IPS-18c (cell line): ENCODE data around the gene ZNF541.

Experiments
- H3K4me3 ChIP-seq: 2 replicates; pipeline ENCODE4 v1.7.0; 2013; ENCODE audit warnings: low read depth, mild to moderate bottlenecking, low read length, moderate library complexity; ENCODE audit not compliant: insufficient read depth
- H3K9me3 ChIP-seq: one replicate; pipeline ENCODE4 v1.6.1; 2013; ENCODE audit warnings: mild to moderate bottlenecking, low read length, moderate library complexity; ENCODE audit not compliant: control insufficient read depth, insufficient read depth

ZNF541 gene

DNA sequence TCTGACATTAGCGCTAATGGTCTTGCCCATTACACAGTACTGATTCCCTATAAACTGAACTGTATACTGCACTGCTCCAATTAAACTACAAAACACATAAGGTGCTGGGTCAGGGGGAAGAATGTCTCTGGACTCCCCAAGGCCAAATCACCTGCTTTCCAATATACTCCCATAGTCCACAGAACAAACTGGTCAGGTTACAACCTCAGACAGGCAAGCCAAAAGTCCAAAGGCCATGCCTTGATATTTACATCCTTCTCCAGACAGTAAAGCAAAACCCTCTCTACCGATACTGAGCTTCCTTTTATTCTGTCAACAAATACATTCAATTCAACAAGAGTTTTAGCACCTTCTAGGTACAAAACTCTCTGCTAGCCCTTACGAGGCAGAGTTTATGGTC lies 8.9 kb downstream of the ZNF541 start:
- H3K9me3 ChIP-seq: no peaks in the 10 kb centered on the region
- H3K4me3 ChIP-seq: no peak overlapping the region

- no peaks in the 10 kb centered on the region for H3K9me3 ChIP-seq
Measured at GRCh38 chr19:47561440-47562057, 11.4 kb downstream of the ZNF541 start.

GRCh38 chr19:47560999-47561398 lies 11.9 kb downstream of the ZNF541 start:
- Histone ChIP-seq H3K4me3 (no peak overlapping the region), H3K9me3 (no peaks in the 10 kb centered on the region)

More at GRCh38 chr19:47561440-47562057, 11.4 kb downstream of the ZNF541 start:
- H3K4me3 ChIP-seq: no peak overlapping the region

- Histone ChIP-seq H3K4me3 (no peak overlapping the region), H3K9me3 (no peaks in the 10 kb centered on the region)
Measured at GRCh38 chr19:47550129-47550528, 22.8 kb downstream of the ZNF541 start.

DNA sequence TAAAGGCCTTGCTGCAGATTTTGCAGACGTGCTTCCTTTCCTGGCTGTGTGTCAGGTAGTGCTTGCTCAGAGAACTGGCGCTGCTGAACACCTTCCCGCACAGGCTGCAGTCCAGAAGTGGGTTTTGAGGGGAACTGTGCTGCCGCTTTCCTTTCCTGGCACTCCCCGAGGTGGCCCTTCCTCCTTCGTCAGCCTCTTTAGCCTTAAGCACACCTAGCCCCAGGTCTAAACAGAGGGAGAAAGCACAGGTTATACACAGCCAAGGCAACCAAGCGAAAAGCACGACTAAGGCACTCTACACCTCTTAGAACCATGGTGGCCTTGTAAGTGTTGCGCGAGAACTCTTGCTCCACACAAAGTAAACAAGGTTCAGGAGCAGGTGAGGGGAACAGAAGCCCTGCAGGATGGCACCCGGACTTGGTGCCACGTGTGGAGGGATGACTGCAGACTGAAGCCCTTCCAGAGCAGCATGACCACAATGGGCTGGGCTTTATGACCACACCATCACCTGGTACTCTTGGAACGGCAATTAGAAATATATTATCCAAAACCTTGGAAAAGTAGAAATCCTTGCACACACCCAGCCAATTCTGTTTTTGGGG lies 23.6 kb downstream of the ZNF541 start:
- Histone ChIP-seq H3K4me3 (no peak overlapping the region), H3K9me3 (no peaks in the 10 kb centered on the region)

DNA sequence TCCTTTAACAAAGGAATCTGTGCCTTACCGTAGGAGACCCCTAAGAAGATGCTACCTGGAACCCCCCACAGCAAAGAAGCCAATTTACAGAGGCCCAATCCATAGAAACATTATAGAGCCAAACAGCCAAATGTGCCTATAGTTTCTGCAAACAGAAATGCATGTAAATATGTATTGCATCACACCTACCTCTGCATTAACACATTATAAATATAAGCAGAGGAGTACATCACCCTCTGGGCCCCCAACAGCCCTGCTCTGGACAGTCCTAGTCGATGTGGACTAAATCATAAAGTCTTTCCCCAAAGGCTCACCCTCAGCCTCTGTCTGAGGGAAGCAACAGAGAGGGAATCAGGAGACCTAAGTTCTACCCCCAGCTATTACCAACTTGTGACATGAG lies 25.7 kb downstream of the ZNF541 start:
- no peaks in the 10 kb centered on the region for H3K9me3 ChIP-seq
- no peak overlapping the region for H3K4me3 ChIP-seq

DNA sequence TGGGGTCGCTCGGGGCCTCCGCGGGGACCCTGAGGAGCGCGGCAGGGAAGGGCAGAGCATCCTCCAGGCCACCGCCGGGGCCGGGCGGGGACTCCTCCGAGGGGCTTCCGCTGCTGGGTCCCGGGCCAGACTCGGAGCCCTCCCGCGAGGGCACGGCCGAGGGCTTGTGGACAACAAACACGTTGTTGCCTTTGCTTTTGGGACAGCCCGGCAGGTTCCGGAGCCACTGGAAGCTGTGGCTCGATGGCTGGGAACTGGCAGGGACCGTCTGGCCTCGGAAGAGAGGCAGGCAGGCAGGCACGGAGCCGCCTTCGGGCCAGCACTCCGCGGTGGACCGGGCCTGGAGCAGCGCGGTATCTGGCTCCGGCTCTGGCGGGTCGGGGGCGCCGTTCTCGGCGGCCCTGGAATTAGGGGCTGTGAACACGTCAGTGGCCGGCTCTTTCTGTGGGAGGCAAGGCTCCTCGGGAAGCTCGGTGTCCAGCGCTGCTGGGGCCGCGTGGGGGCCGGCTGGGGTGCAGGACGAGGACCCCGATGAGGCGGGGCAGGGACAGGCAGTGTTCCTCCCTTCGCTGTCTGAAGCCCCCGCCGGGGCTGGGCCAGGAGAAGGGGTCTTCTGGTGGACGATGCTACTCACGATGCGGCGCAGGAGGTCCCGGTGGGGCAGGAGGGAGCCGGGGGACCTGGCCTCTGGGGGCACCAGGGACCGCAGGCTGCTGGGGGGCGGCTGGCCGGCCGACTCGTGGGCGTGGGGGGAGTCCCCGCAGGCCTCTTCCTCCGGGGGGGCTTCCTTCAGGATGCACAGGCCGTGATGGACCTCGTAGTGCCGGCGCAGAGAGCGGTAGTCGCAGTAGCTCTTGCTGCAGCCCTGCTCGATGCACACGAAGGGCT lies 27.6 kb downstream of the ZNF541 start:
- Histone ChIP-seq H3K9me3 (no peaks in the 10 kb centered on the region), H3K4me3 (no peak overlapping the region)

GRCh38 chr19:47544476-47544875 lies 28.5 kb downstream of the ZNF541 start:
- Histone ChIP-seq H3K9me3 (no peaks in the 10 kb centered on the region), H3K4me3 (no peak overlapping the region)

GRCh38 chr19:47544075-47544474 lies 28.9 kb downstream of the ZNF541 start:
- no peaks in the 10 kb centered on the region for H3K9me3 ChIP-seq
- no peak overlapping the region for H3K4me3 ChIP-seq

DNA sequence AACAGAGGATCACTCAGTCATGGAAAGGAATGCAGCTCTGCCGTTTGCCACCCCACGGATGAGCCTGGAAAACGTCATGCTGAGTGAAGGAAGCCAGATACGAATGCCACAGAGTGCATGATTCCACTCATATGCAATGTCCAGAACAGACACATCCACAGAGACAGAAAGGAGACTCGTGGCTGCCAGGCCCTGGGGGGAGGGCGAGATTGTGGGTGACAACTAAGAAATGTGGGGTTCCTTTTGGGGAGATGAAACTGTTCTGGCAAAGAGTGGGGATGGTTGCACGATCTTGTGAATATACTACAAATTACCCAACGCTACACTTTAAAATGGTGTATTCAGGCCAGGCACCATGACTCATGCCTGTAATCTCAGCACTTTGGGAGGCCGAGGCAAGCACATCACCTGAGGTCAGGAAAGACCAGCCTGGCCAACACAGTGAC lies 30.9 kb downstream of the ZNF541 start:
- H3K9me3 ChIP-seq: no peaks in the 10 kb centered on the region
- no peak overlapping the region for H3K4me3 ChIP-seq

- Histone ChIP-seq H3K9me3 (no peaks in the 10 kb centered on the region), H3K4me3 (no peak overlapping the region)
Measured at GRCh38 chr19:47541518-47541917, 31.4 kb downstream of the ZNF541 start.

DNA sequence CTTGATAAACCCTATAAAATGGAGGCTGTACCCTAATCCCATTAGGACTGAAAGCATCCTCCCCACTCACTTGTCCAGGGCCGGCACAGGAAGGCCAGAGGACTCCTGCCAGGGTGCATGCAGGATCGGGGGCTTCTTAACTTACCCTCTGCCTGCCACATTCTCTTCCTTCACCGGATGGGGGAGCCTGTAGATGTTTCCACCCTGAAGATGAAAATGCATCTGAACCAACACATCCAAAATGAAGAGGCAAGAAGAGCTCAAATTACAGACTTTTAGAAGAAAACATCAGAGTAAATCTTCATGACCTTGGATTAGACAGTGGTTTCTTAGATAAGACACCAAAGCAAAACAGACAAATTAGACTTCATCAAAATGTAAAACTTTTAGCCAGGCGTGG lies 32.2 kb downstream of the ZNF541 start:
- Histone ChIP-seq H3K9me3 (no peaks in the 10 kb centered on the region), H3K4me3 (no peak overlapping the region)

DNA sequence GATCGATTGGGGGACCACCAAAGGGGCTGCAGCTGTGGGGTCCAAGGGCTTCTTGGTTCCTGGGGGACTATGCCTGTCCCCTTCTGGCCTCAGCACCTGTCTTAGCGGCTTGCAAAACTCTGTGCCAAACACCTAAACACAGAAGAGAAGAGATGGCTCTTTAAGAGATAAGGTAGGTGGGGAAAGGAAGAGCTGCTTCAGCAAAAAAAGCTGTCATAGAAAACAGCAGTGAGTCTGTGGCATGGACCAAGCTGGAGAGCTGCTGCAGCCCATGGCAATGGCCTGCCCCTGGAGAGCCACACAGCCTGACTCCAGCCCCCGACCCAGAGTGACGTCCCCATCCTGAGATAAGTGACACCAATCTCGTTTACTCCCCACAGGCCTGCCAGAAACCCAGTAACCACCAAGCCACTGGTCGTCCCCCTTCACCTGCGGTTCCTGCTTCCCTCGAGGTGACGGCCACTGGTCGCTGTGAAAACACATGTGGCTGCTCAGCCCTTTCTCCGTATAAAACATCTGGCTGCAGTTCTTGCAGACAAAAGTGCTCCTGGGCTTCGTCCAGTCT lies 33.1 kb downstream of the ZNF541 start:
- Histone ChIP-seq H3K4me3 (no peak overlapping the region), H3K9me3 (no peaks in the 10 kb centered on the region)

- Histone ChIP-seq H3K9me3 (no peaks in the 10 kb centered on the region), H3K4me3 (no peak overlapping the region)
Measured at GRCh38 chr19:47538812-47539211, 34.1 kb downstream of the ZNF541 start.

- H3K9me3 ChIP-seq: no peaks in the 10 kb centered on the region
- H3K4me3 ChIP-seq: no peak overlapping the region
Measured at GRCh38 chr19:47537493-47537892, 35.5 kb downstream of the ZNF541 start.

DNA sequence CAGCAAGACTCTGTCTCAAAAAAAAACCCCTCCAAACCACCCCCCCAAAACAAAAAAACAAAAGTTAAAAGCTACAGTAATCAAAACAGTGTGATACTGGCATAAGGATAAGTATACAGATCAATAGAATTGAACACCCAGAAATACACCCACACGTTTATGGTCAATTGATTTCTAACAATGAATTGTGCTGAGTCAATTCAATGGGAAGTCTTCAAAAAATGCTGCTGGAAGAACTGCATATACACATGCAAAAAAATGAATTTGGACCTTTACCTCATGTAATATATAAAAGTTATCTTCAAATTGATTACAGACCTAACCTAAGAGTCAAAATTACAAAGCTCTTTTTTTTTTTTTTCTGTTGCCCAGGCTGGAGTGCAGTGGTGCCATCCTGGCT lies 38.3 kb downstream of the ZNF541 start:
- Histone ChIP-seq H3K9me3 (no peaks in the 10 kb centered on the region), H3K4me3 (no peak overlapping the region)

GRCh38 chr19:47531640-47532387 lies 41.1 kb downstream of the ZNF541 start:
- H3K9me3 ChIP-seq: no peaks in the 10 kb centered on the region
- no peak overlapping the region; the same call in 1 of the 2 replicates for H3K4me3 ChIP-seq
